G401.6 (cell line): ENCODE results near the gene TMX3.

ENCODE experiments used
- FAIRE-seq: peaks from 2 replicates; lab custom pipeline; 2012; peaks lifted over from hg19 to GRCh38; lab: Jason Lieb, UNC

Gene TMX3

GRCh38 chr18:68714712-68715496, at the start of gene TMX3:
TMX3 (minus strand) TSS chr18:68715108; CDS start chr18:68714981, 127 bp downstream.
- FAIRE-seq, result peak; percentile 96

GRCh38 chr18:68764016-68764415, 49.1 kb upstream of the TMX3 start:
- no peak for FAIRE-seq

DNA sequence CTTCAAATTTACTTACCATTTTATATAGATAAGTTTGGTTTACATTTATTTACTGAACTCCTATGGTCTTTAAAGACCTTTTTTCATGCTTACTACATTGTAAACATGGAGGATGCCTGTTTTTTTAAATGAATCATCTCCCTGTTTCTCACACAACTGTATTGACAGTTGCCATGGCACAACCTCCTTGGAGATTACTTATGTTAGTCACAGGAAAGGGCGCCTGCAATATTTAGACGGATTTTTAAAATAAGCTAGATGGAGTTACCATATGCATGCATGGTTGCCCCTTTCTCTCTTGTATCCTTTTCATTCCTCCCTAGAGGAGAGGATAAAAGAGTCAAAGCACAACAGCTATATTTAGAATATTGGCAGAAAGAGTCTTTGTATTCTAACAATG, 48.2 kb upstream of the TMX3 start:
- no peak for FAIRE-seq

- FAIRE-seq, result no peak
These were observed 44.4 kb upstream of the TMX3 start for GRCh38 chr18:68759308-68759707.

DNA sequence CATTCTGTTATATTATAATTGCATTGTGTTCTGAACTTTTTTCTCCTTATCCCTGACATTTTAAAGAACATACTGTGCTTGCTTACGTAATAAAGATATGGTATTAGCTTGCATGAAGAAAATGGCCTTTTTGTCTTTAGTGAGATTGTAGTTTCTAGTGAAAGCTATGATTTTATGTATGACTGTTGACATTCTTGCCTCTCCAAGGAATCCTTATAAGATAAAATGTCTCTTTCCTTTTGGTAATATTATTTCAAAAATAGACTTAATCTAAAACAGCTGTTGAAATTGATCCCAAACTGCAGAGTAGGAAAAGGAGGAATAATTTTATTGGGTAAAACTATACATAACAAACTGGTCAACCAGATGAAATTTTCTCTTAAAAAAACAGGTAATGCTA, 42.2 kb upstream of the TMX3 start:
- FAIRE-seq, result no peak

DNA sequence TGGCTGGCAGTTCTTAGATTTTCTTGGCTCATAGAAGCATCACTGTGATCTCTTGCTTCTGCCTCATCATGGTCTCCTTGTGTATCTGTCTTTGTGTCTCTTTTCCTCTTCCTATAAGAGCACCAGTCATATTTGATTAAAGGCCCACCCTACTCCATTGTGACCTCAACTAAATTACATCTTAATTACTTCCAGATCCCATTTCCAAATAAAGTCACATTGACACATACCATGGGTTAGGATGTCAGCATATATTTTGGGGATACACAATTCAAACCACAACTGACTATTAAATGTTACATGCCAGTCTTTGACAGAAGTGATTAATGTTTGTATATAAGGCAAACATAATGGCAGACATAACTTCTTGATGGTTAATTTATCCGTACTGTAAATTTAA, 27.3 kb upstream of the TMX3 start:
- no peak for FAIRE-seq

- FAIRE-seq, result no peak
These were observed 26.1 kb upstream of the TMX3 start for GRCh38 chr18:68740966-68741365.

DNA sequence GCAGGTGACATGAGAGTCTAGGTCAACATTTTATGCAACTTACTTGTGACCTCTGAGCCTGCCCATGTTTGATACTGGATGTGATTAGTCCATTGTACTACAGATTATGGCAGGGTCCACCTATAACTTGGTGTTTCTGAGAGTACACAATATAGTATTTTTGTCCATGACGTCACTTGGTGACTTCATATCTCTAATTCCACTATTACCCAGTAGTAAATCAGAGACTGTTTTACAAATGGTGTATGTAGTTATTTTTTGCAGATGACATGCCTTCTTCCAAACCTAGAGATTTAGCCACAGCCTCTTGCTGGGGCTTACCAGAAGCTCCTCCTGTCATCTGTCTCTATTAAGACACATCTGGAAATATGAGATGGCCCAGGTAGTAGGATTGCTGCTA, 24.6 kb upstream of the TMX3 start:
- no peak for FAIRE-seq

DNA sequence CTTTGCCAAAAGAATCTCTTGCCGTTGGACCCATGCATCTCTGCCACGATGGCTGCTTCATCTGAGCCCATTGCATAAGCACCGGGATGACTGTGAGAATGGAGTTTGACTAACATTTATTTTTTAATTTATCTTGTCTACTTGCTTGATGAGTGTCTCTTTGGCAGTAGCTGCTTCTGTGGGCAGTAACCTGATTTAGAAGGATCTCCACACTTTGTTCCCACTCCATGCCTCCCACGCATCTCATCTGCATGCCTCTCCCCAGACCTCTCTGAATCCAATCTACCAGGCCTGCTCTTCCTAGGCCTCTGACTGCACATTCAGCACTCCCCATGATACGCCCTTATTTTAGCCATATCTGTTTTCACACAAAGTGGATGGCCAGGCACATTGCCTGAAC, 23.7 kb upstream of the TMX3 start:
- FAIRE-seq, result no peak

GRCh38 chr18:68735483-68736343, 20.8 kb upstream of the TMX3 start:
- FAIRE-seq, result peak; percentile 85

DNA sequence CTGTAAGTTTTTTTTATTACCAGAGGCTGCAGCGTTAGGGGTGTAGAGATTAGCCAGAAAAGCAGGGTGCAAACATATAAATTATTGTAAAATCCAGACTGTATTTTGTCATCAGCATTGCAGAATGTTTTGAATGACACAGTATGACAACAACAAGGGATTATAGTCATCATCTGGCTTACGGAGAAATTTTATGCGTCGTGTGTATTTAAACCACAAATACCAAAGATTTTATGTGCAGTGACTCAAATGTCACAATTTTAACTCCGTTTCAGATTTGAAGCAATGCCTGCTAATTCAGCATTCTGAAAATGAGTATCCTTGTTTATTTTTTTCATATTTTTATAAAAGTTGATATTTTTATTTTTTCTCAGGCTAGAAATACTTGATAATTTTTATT, 19.4 kb upstream of the TMX3 start:
- no peak for FAIRE-seq

DNA sequence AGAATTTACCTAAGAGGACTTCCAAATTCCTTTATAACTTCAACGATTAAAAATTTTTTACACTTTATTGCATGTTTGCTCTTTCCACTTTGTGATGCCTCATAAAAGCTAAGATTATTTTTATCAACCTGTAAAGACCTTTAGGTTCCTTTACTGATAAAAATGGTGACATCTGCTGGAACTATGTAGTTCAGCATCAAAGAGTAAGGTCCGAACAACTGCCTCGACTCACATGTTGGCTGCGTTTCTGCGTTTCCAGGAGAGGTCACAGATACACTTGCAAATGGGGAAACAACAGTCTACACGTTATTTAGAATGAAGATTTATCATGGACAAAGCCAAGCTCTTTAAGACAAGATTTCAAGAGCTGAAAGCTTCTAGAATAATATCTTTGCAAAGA, 18.8 kb upstream of the TMX3 start:
- no peak for FAIRE-seq

DNA sequence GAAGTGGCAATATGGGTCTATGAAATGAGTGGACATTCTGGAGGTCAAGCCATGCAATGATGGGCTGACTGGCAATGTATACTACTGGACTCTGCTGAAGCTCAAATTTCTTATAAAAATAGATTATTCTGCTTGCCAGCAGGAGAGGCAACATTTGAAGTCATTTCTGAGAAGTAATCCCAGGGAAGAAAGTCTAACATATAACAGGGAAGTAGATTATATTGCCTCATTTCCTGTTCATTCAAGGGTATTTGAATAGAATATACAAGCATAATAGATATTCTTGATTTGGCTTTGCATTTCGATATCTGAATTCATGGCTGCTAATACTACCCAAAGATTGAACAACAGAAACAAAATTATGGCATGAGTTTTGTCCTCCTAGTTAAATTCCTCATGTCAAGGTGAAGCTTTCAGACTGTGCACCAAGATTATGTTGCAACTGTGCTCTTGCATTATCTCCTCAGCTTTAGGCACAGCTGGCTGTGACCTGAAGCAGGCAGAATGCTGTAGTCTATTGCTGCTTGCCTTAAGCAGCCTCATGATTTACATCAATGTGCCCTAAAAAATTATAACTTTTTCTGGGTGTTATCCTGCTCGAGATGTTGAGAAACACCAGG, 13.3 kb upstream of the TMX3 start:
- no peak for FAIRE-seq

GRCh38 chr18:68727506-68727905, 12.6 kb upstream of the TMX3 start:
- no peak for FAIRE-seq

DNA sequence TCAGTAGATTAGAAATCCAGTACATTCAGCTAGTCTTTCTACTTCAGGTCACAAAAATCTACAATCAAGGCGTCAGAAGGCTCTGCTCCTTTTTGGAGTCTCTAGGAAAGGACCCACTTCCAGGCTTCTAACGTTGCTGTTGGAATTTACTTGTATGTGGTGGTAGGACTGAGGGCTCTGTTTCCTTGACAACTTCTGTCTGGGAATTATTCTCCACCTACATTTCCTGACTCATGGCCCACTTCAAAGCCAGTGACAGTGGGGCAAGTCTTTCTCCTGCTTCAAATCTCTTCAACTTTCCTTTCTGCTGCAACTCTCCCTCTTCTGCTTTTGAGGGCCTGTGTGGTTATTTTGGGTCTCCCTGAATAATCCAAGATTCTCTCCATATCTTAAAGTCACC, 10.4 kb upstream of the TMX3 start:
- no peak for FAIRE-seq

GRCh38 chr18:68724021-68724420, 9.1 kb upstream of the TMX3 start:
- no peak for FAIRE-seq

GRCh38 chr18:68723539-68723938, 8.6 kb upstream of the TMX3 start:
- no peak for FAIRE-seq

GRCh38 chr18:68722821-68723220, 7.9 kb upstream of the TMX3 start:
- FAIRE-seq, result no peak

- no peak for FAIRE-seq
These were observed 7.0 kb upstream of the TMX3 start for GRCh38 chr18:68721681-68722583.

- FAIRE-seq, result no peak
These were observed 569 bp downstream of the TMX3 start for GRCh38 chr18:68714366-68714711.

GRCh38 chr18:68713796-68714195, 1.1 kb downstream of the TMX3 start:
- peak; percentile 17 for FAIRE-seq

DNA sequence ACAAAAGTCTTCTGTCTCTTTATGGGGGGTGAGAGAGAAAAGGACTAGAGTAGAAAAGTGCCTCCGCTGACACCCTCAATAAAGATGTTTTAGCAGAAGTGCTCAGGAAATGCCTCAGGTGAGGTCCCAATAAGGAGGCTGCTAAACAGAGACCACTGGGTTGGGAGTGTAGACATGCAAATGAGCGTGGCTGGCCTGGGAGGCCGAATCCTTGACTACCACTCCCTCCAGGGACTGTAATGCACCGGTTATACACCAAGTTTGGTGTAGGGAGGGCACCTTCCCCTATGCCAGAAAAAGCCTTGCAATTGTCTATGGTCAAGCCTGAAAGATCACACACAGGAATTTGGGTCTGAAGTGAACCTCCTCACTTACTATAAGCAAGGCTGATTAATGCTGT, 1.8 kb downstream of the TMX3 start:
- FAIRE-seq, result no peak
